RWPE2 (cell line): Measurements from ENCODE around the gene DCBLD2.
A peak's percentile ranks its signal among the peaks of the same experiment; 100 is the strongest.

ENCODE experiments used
- ATAC-seq: fragments of 200-7000 bp; cut with Tn5 transposase; 3 replicates; pipeline ENCODE4 v1.9.1; 2021; ENCODE audit warnings: low read depth
- DNase-seq: peaks from one replicate; pipeline ENCODE4 v3.0.0-alpha.2; 2020; ENCODE audit warnings: low spot score
- H3K27ac ChIP-seq: fragments of 450-650 bp; 2 replicates; pipeline ENCODE4 v1.5.1; 2017; ENCODE audit warnings: mild to moderate bottlenecking; ENCODE audit not compliant: poor library complexity, severe bottlenecking
- H3K27me3 ChIP-seq: fragments of 250-450 bp; sonication (Bioruptor Pico); 2 replicates; pipeline ENCODE4 v1.5.1; 2021; ENCODE audit warnings: mild to moderate bottlenecking, moderate library complexity; ENCODE audit not compliant: insufficient read depth, poor library complexity, severe bottlenecking
- H3K36me3 ChIP-seq: fragments of 250-450 bp; sonication (Bioruptor Pico); 2 replicates; pipeline ENCODE4 v1.5.1; 2020; ENCODE audit warnings: low read depth, mild to moderate bottlenecking, moderate library complexity
- H3K4me1 ChIP-seq: fragments of 250-450 bp; sonication (Bioruptor Pico); 2 replicates; pipeline ENCODE4 v1.5.1; 2021; ENCODE audit warnings: mild to moderate bottlenecking, moderate library complexity; ENCODE audit not compliant: insufficient read depth, poor library complexity, severe bottlenecking
- H3K4me3 ChIP-seq: fragments of 250-450 bp; sonication (Bioruptor Pico); 2 replicates; pipeline ENCODE4 v1.5.1; 2021; ENCODE audit warnings: mild to moderate bottlenecking, moderate library complexity; ENCODE audit not compliant: severe bottlenecking
- H3K9me3 ChIP-seq: fragments of 250-450 bp; sonication (Bioruptor Pico); 2 replicates; pipeline ENCODE4 v1.5.1; 2021; ENCODE audit warnings: mild to moderate bottlenecking, moderate library complexity; ENCODE audit not compliant: severe bottlenecking
- TF ChIP-seq, protein P1 (sequence below): fragments of 450-650 bp; IDR thresholded peaks from one replicate; pipeline ENCODE4 v1.5.1; 2017; ENCODE audit warnings: mild to moderate bottlenecking, moderate library complexity; ENCODE audit not compliant: poor library complexity, severe bottlenecking

The DCBLD2 gene

DNA sequence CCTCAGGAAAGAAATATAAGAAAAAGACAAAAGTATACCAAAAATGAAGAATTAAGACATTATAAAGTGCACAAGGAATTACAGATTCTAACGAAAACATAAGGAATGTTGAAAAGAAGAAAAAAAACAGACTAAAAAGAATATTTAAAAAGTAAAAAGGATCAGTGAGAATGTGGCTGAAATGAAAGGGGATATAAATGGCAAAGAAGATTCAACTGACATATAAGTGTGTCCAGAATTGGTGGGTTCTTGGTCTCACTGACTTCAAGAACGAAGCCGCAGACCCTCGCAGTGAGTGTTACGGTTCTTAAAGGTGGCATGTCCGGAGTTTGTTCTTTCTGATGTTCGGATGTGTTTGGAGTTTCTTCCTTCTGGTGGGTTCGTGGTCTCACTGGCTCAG, 44.8 kb downstream of the DCBLD2 start:
- DNase-seq (no peak), ATAC-seq (no peak)
- Histone ChIP-seq H3K27ac (peak overlapping the region; percentile 64), H3K36me3 (peaks cover 62% of the 10 kb centered on the region), H3K27me3 (no peaks in the 10 kb centered on the region), H3K9me3 (no peaks in the 10 kb centered on the region), H3K4me1 (peaks cover 16% of the 10 kb centered on the region), H3K4me3 (no peak overlapping the region)
- TF ChIP-seq, protein P1, sequence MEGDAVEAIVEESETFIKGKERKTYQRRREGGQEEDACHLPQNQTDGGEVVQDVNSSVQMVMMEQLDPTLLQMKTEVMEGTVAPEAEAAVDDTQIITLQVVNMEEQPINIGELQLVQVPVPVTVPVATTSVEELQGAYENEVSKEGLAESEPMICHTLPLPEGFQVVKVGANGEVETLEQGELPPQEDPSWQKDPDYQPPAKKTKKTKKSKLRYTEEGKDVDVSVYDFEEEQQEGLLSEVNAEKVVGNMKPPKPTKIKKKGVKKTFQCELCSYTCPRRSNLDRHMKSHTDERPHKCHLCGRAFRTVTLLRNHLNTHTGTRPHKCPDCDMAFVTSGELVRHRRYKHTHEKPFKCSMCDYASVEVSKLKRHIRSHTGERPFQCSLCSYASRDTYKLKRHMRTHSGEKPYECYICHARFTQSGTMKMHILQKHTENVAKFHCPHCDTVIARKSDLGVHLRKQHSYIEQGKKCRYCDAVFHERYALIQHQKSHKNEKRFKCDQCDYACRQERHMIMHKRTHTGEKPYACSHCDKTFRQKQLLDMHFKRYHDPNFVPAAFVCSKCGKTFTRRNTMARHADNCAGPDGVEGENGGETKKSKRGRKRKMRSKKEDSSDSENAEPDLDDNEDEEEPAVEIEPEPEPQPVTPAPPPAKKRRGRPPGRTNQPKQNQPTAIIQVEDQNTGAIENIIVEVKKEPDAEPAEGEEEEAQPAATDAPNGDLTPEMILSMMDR = no peak

DNA sequence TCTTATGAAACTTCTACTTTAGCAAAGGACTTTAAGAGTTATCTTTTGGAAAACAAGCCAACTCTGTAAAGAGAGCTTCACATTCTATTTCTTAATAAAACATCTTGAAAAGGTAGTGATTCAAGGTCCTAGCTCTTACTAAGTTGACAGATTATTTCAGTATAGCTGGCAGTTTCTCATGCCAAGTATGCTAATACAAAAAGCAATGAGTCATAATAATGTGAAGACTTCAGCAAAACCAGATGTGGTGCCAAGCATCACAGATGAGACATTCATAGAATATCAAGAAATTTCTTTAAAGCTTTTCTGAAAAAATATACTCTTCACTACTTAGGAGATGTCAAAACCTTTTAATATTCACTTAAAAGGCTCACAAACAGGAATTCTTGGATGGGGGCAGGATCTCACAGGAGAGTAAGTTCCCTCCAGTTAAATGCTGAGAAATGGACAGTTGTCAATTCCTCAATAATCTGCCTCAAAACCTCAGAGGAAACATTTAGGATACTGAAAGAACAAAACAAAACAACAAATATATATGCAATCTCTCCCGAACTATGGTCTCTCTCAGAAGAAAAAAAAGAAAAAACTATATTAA, 45.6 kb downstream of the DCBLD2 start:
- Histone ChIP-seq H3K27ac (peak overlapping the region; percentile 64), H3K9me3 (no peaks in the 10 kb centered on the region), H3K36me3 (peaks cover 62% of the 10 kb centered on the region), H3K27me3 (no peaks in the 10 kb centered on the region), H3K4me1 (peaks cover 16% of the 10 kb centered on the region), H3K4me3 (no peak overlapping the region)
- DNase-seq = no peak
- peak; percentile 97 for ATAC-seq
- TF ChIP-seq, protein P1 = no peak

DNA sequence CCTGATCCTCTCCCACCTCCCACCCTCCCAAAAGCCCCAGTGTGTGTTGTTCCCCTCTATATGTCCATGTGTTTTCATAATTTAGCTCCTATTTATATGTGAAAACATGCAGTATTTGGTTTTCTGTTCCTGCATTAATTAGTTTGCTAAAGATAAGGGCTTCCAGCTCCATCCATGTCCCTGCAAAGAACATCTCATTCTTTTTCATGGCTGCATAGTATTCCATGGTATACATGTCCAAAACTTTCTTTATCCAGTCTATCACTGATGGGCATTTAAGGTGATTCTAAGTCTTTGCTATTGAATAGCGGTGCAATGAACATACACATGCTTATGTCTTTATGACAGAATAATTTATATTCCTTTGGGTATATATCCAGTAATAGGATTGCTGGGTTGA, 53.4 kb downstream of the DCBLD2 start:
- TF ChIP-seq, protein P1 = no peak
- DNase-seq (no peak), ATAC-seq (no peak)
- Histone ChIP-seq H3K27ac (no peak overlapping the region), H3K27me3 (no peaks in the 10 kb centered on the region), H3K4me1 (no peaks in the 10 kb centered on the region), H3K9me3 (no peaks in the 10 kb centered on the region), H3K4me3 (no peak overlapping the region), H3K36me3 (peaks cover 81% of the 10 kb centered on the region)

DNA sequence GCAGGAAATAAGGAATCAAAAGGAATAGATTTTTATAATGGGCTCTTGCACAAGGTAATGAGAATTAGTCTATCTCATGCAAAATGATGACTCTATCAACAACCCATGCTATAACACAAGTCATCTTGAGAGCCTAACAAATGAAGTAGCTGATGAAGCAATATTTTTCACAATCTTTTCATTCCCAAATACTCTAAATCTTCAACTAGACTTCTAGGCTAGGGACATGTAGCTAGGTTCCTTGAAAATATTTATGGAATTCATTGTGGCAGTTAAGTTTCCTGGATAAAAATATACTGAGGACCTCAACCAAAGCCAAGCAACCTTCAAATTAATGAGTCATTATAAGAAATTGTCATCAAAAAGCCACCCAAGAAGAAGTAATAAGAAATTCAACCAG, 55.4 kb downstream of the DCBLD2 start:
- H3K9me3 ChIP-seq = no peaks in the 10 kb centered on the region
- TF ChIP-seq, protein P1 = no peak
- H3K4me1 ChIP-seq = no peaks in the 10 kb centered on the region
- no peaks in the 10 kb centered on the region for H3K27me3 ChIP-seq
- H3K36me3 ChIP-seq = peaks cover 97% of the 10 kb centered on the region
- peak overlapping the region; percentile 10 for H3K27ac ChIP-seq
- no peak overlapping the region for H3K4me3 ChIP-seq
- DNase-seq = no peak
- no peak for ATAC-seq

DNA sequence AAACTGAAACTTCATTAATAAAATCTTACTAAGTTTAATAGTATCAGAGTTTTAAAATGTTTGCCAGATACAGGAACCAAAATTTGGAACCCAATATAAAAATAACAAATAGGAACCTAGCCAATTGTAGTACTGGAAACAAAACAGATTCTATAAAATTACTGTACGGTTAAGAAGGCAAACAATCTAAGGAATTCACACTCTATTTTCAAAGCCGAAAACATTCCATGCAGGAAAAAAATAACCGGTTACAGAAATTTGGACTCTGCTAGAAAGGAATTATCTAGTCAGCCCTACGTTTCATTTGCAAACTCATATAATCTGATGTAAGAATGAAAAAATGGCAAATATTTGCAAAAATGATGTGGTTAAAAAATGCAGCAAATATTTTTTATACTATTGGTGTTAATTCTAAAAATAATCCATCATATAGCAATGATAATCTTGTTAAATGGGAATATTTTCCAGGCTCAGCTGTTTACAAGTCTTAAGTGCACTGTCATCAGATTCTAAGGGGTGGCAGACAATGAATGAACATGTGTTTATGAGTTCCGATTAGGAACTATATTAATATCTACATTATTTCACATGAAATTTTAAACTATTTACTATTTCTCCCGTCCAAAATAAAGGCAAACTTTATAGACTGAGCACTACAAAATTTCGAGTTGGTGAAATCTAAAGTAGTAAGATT, 58.1 kb downstream of the DCBLD2 start:
- no peaks in the 10 kb centered on the region for H3K27me3 ChIP-seq
- ATAC-seq (no peak), DNase-seq (no peak)
- no peaks in the 10 kb centered on the region for H3K4me1 ChIP-seq
- peaks cover 96% of the 10 kb centered on the region for H3K36me3 ChIP-seq
- H3K27ac ChIP-seq = no peak overlapping the region
- no peaks in the 10 kb centered on the region for H3K9me3 ChIP-seq
- no peak overlapping the region for H3K4me3 ChIP-seq
- TF ChIP-seq, protein P1 = no peak
